HEK293 (cell line): ENCODE measurements around the gene WNT11.
A peak's percentile ranks its signal among the peaks of the same experiment; 100 is the strongest.

Experiments used
- CTCF ChIA-PET: fragments of 350-600 bp; formaldehyde crosslinking; extraction: SDS; loops from one replicate; lab custom pipeline; 2021; ENCODE audit warnings: antibody characterized with exemption; lab: Yijun Ruan, JAX
- POLR2A ChIA-PET: fragments of 300-600 bp; formaldehyde crosslinking; extraction: SDS; loops from one replicate; lab custom pipeline; 2020; ENCODE audit warnings: antibody characterized with exemption, inconsistent platforms; lab: Yijun Ruan, JAX
- H3K27ac ChIP-seq: fragments of 200-500 bp; sonication (Bioruptor generic); 2 replicates; pipeline ENCODE4 v1.5.1; 2014; ENCODE audit warnings: low read depth, low read length, control low read depth, inconsistent platforms; ENCODE audit errors: extremely low read depth
- H3K36me3 ChIP-seq, 2 experiments: fragments of 200-500 bp in 1 of 2; sonication (Bioruptor generic) in 1 of 2; 1 replicate in 1 of 2; 2 replicates in 1 of 2; pipeline ENCODE4 v1.5.1; 2014 to 2017; ENCODE audit warnings: inconsistent platforms in 2 of 2, low read length in 2 of 2; ENCODE audit not compliant: control insufficient read depth in 2 of 2, insufficient read depth in 1 of 2
- H3K4me1 ChIP-seq: fragments of 200-500 bp; sonication (Bioruptor generic); 2 replicates; pipeline ENCODE4 v1.5.1; 2014; ENCODE audit warnings: mild to moderate bottlenecking, low read length, inconsistent platforms; ENCODE audit not compliant: control insufficient read depth, insufficient read depth
- H3K4me3 ChIP-seq: 2 replicates; pipeline ENCODE4 v1.5.1; 2011; ENCODE audit warnings: low read depth, mild to moderate bottlenecking, control low read depth, low read length, moderate library complexity
- H3K9me3 ChIP-seq: fragments of 200-500 bp; sonication (Bioruptor generic); 2 replicates; pipeline ENCODE4 v1.5.1; 2014; ENCODE audit warnings: low read depth, low read length, inconsistent platforms; ENCODE audit not compliant: control insufficient read depth, insufficient read depth
- GLIS1 ChIP-seq: fragments of 450-650 bp; formaldehyde crosslinking; IDR thresholded peaks from 2 replicates; pipeline ENCODE4 v1.5.1; 2016; ENCODE audit warnings: missing biosample characterization, missing genetic modification characterization
- OSR2 ChIP-seq: fragments of 450-650 bp; formaldehyde crosslinking; IDR thresholded peaks from 2 replicates; pipeline ENCODE4 v1.5.1; 2016; ENCODE audit warnings: missing biosample characterization, missing genetic modification characterization
- SETDB1 ChIP-seq: IDR thresholded peaks from one replicate; pipeline ENCODE4 v1.6.1; 2017; ENCODE audit warnings: mild to moderate bottlenecking, low read length, moderate library complexity, mixed read lengths; ENCODE audit not compliant: insufficient read length
- TCF7L2 ChIP-seq: IDR thresholded peaks from 2 replicates; pipeline ENCODE4 v1.6.1; 2011; ENCODE audit warnings: low read depth, mild to moderate bottlenecking, inconsistent platforms, low read length, moderate library complexity, borderline replicate concordance
- TRIM28 ChIP-seq: IDR thresholded peaks from 2 replicates; pipeline ENCODE4 v1.6.1; 2011; ENCODE audit warnings: low read length, control low read depth, borderline replicate concordance
- YY1 ChIP-seq: fragments of 450-650 bp; formaldehyde crosslinking; IDR thresholded peaks from 2 replicates; pipeline ENCODE4 v1.5.1; 2018; ENCODE audit warnings: missing biosample characterization, missing genetic modification characterization
- ZFHX2 ChIP-seq: fragments of 450-650 bp; formaldehyde crosslinking; conservative IDR thresholded peaks from 2 replicates; pipeline ENCODE4 v1.5.1; 2016; ENCODE audit warnings: missing biosample characterization, missing genetic modification characterization
- ZFP69B ChIP-seq: fragments of 450-650 bp; formaldehyde crosslinking; IDR thresholded peaks from 2 replicates; pipeline ENCODE4 v1.5.1; 2016; ENCODE audit warnings: missing biosample characterization, missing genetic modification characterization
- ZIC2 ChIP-seq: fragments of 450-650 bp; formaldehyde crosslinking; IDR thresholded peaks from 2 replicates; pipeline ENCODE4 v1.5.1; 2016; ENCODE audit warnings: missing biosample characterization, missing genetic modification characterization
- ZNF214 ChIP-seq: fragments of 450-650 bp; formaldehyde crosslinking; IDR thresholded peaks from 2 replicates; pipeline ENCODE4 v1.5.1; 2017; ENCODE audit warnings: missing biosample characterization, mild to moderate bottlenecking, missing genetic modification characterization, borderline replicate concordance
- ZNF416 ChIP-seq: fragments of 450-650 bp; formaldehyde crosslinking; IDR thresholded peaks from 2 replicates; pipeline ENCODE4 v1.5.1; 2016; ENCODE audit warnings: missing biosample characterization, missing genetic modification characterization
- ZNF426 ChIP-seq: fragments of 450-650 bp; formaldehyde crosslinking; IDR thresholded peaks from 2 replicates; pipeline ENCODE4 v1.5.1; 2017; ENCODE audit warnings: missing biosample characterization, missing genetic modification characterization, mild to moderate bottlenecking, inconsistent platforms, moderate library complexity
- ZNF473 ChIP-seq: fragments of 450-650 bp; formaldehyde crosslinking; IDR thresholded peaks from 2 replicates; pipeline ENCODE4 v1.5.1; 2017; ENCODE audit warnings: missing biosample characterization, missing genetic modification characterization
- ZNF530 ChIP-seq: fragments of 450-650 bp; formaldehyde crosslinking; IDR thresholded peaks from 2 replicates; pipeline ENCODE4 v1.5.1; 2016; ENCODE audit warnings: low read depth, missing biosample characterization, missing genetic modification characterization
- ZNF585B ChIP-seq: fragments of 450-650 bp; formaldehyde crosslinking; IDR thresholded peaks from 2 replicates; pipeline ENCODE4 v1.5.1; 2016; ENCODE audit warnings: missing biosample characterization, missing genetic modification characterization
- ZNF621 ChIP-seq: fragments of 450-650 bp; formaldehyde crosslinking; IDR thresholded peaks from 2 replicates; pipeline ENCODE4 v1.5.1; 2017; ENCODE audit warnings: missing biosample characterization, missing genetic modification characterization
- ZNF629 ChIP-seq: fragments of 450-650 bp; formaldehyde crosslinking; IDR thresholded peaks from 2 replicates; pipeline ENCODE4 v1.5.1; 2017; ENCODE audit warnings: missing biosample characterization, missing genetic modification characterization
- ZNF747 ChIP-seq: fragments of 450-650 bp; formaldehyde crosslinking; IDR thresholded peaks from 2 replicates; pipeline ENCODE4 v1.5.1; 2016; ENCODE audit warnings: missing biosample characterization, missing genetic modification characterization

Gene WNT11

GRCh38 chr11:76252631-76253070 is 46.3 kb upstream of the WNT11 start:
- no peaks in the 10 kb centered on the region for H3K9me3 ChIP-seq
- no peak overlapping the region for H3K27ac ChIP-seq
- no peaks in the 10 kb centered on the region for H3K36me3 ChIP-seq
- no peaks in the 10 kb centered on the region for H3K4me1 ChIP-seq
- ChIA-PET CTCF (no interaction called here), POLR2A (no interaction called here)
- H3K4me3 ChIP-seq: no peak overlapping the region
- TF ChIP-seq ZIC2 (tag by site-specific recombination) (peak; percentile 90), GLIS1 (tag by site-specific recombination) (peak; percentile 59), ZNF629 (tag by site-specific recombination) (no peak)

DNA sequence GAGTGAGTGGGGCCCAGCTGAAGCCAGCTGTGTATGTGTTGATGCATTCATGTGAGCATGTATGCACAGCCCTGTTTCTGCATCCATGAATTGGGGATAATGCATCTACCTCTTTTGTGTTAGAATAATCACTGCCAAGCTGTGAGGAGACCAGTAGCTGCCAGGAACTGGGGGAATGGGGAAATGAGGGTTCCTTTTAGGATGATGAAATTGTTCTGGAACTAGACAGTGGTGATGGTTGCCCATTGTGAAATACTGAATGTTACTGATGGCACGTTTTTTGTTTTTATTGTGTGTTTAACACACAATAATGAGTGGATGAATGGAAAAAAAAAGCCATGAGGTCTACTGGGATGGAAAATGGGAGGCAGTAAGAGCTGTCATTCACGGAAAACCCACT is 45.3 kb upstream of the WNT11 start:
- H3K9me3 ChIP-seq: no peaks in the 10 kb centered on the region
- POLR2A ChIA-PET: no interaction called here
- H3K4me3 ChIP-seq: no peak overlapping the region
- TF ChIP-seq ZNF473 (tag by site-specific recombination): no peak
- TF ChIP-seq ZNF747 (tag by site-specific recombination): no peak
- no peak for TF ChIP-seq ZNF214 (tag by site-specific recombination)
- TF ChIP-seq ZNF426 (tag by site-specific recombination): no peak
- no peak for TF ChIP-seq ZFHX2 (tag by site-specific recombination)
- no peak for TF ChIP-seq ZFP69B
- no peak for TF ChIP-seq ZNF585B
- no peak overlapping the region for H3K27ac ChIP-seq
- H3K4me1 ChIP-seq: no peaks in the 10 kb centered on the region
- H3K36me3 ChIP-seq: no peaks in the 10 kb centered on the region
- CTCF ChIA-PET: interaction anchor here (0.6 kb wide), 1 partner anchor 463 kb away, joined by 6 read pairs; no protein-coding TSS in a partner anchor

DNA sequence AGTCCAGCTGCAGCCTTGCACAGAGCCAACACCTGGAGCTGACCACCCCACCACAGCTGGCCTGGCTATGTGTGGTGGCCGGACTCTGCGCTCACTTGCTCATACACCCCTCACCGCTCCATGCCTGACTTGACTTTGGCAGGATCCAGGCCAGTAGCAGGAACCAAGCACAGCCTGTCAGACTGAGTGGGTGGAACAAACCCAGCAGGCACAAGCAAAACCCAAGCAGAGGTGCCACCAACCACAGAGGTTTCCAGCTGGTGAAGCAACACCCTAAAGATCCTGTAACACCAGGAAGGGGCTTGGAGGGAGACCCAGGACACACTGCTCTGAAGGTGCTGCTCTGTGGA is 44.9 kb upstream of the WNT11 start:
- Histone ChIP-seq H3K9me3 (no peaks in the 10 kb centered on the region), H3K4me1 (no peaks in the 10 kb centered on the region), H3K36me3 (no peaks in the 10 kb centered on the region), H3K4me3 (no peak overlapping the region), H3K27ac (no peak overlapping the region)
- TF ChIP-seq TCF7L2: no peak
- TF ChIP-seq ZNF530: no peak
- no peak for TF ChIP-seq OSR2 (tag by site-specific recombination)
- no peak for TF ChIP-seq ZNF621
- TF ChIP-seq ZNF214 (tag by site-specific recombination): no peak
- TF ChIP-seq ZFP69B: no peak
- POLR2A ChIA-PET: no interaction called here
- CTCF ChIA-PET: interaction anchor here (0.8 kb wide), 1 partner anchor 42 kb away, joined by 4 read pairs; no protein-coding TSS in a partner anchor

DNA sequence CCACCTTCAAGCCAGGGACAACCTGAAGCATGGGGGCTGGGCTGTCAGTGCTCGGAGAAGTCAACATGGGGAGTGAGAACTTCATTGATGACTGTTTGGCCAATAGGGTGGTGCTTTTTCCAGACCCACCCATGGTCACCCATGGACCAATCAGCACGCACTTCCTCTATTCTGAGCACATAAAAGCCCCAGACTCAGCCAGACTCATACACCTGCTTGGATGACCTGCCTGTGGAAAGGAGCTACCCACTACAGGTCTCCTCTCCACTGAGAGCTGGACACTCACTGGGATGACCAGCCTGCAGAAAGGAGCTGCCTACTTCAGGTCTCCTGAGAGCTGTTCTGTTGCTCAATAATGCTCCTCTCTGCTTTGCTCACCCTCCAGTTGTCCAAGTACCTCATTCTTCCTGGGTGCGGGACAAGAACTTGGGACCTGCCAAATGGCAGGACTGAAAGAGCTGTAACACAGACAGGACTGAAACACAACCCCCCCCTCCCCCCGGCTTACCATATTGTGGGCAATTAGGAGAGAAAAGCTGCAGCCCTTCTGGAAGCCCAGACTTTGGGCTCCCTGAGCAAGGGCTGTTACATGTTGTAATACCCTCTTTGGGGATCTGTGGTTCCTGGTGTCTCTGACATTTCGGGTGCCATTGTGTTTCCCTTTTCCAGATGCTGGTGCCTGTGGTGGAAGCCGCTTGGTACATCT is 44.4 kb upstream of the WNT11 start:
- ChIA-PET POLR2A (no interaction called here), CTCF (interaction anchor here (0.8 kb wide), 1 partner anchor 42 kb away, joined by 4 read pairs; no protein-coding TSS in a partner anchor)
- no peak for TF ChIP-seq YY1 (tag by site-specific recombination)
- TF ChIP-seq SETDB1: peak; percentile 75
- no peak for TF ChIP-seq ZNF416 (tag by site-specific recombination)
- TF ChIP-seq TRIM28: peak; percentile 44; the same call in 1 of the 2 replicates
- Histone ChIP-seq H3K9me3 (no peaks in the 10 kb centered on the region), H3K27ac (no peak overlapping the region), H3K4me3 (no peak overlapping the region), H3K4me1 (no peaks in the 10 kb centered on the region), H3K36me3 (no peaks in the 10 kb centered on the region)
